Measurements from ENCODE around the gene PRSS38. TPM values are rescaled to one million over a fixed set of nuclear protein-coding genes. Genes with fewer than 3 reads are reported as not detected.

PRSS38 gene
- not detected for polyA plus RNA-seq (ENCODE audit: insufficient read depth in 1 of 5, insufficient read length in 5 of 5, low replicate concordance in 1 of 5)
- long read RNA-seq, donor 1 = 0 reads
- long read RNA-seq, donor 2 = 0 reads
- long read RNA-seq, donor 3 = 0 reads
- long read RNA-seq, donor 4 = 0 reads
- long read RNA-seq, donor 5 = 0 reads
- long read RNA-seq, donor 6 = 0 reads
- long read RNA-seq, donor 7 = 0 reads
- long read RNA-seq, donor 8 = 0 reads

- DNase-seq = no peak
Measured at GRCh38 chr1:227815468-227816409, at the start of gene PRSS38. TSS of gene PRSS38 (plus strand) at chr1:227815675. CDS start at chr1:227815717, 42 bp downstream.

GRCh38 chr1:227766015-227766634 is 49.4 kb upstream of the PRSS38 start:
- no peak for DNase-seq

GRCh38 chr1:227766653-227767277 is 48.7 kb upstream of the PRSS38 start:
- no peak for DNase-seq

- DNase-seq = peak; percentile 53 to 55
Measured at GRCh38 chr1:227767401-227768124, 47.9 kb upstream of the PRSS38 start.

- DNase-seq = no peak
Measured at GRCh38 chr1:227768125-227768439, 47.4 kb upstream of the PRSS38 start.

- no peak for DNase-seq
Measured at GRCh38 chr1:227768640-227769039, 46.8 kb upstream of the PRSS38 start.

GRCh38 chr1:227769047-227769935 is 46.2 kb upstream of the PRSS38 start:
- no peak for DNase-seq

- DNase-seq = no peak
Measured at GRCh38 chr1:227769936-227770494, 45.5 kb upstream of the PRSS38 start.

- DNase-seq = no peak
Measured at GRCh38 chr1:227770812-227771211, 44.7 kb upstream of the PRSS38 start.

GRCh38 chr1:227771326-227771725 is 44.1 kb upstream of the PRSS38 start:
- DNase-seq = no peak

- no peak for DNase-seq
Measured at GRCh38 chr1:227771771-227772170, 43.7 kb upstream of the PRSS38 start.

- no peak for DNase-seq
Measured at GRCh38 chr1:227773558-227773957, 41.9 kb upstream of the PRSS38 start.

GRCh38 chr1:227774051-227774731 is 41.3 kb upstream of the PRSS38 start:
- DNase-seq = no peak

- DNase-seq = no peak
Measured at GRCh38 chr1:227774821-227775661, 40.4 kb upstream of the PRSS38 start.

- no peak for DNase-seq
Measured at GRCh38 chr1:227775841-227776240, 39.6 kb upstream of the PRSS38 start.

- DNase-seq = no peak
Measured at GRCh38 chr1:227776331-227776771, 39.1 kb upstream of the PRSS38 start.

- no peak for DNase-seq
Measured at GRCh38 chr1:227777156-227777555, 38.3 kb upstream of the PRSS38 start.

GRCh38 chr1:227777646-227778045 is 37.8 kb upstream of the PRSS38 start:
- no peak for DNase-seq

All from right lung (tissue), 10 donors.